Fibroblast of peridontal ligament (primary cell): Measurements from ENCODE around the gene CBLIF.
"Not testable (repeated sequence)": the region's sequence is repeated elsewhere in the genome, so short reads cannot be mapped to it uniquely, and the experiment has no call there.

ENCODE experiments used
- DNase-seq: peaks from one replicate; pipeline ENCODE4 v3.0.0-alpha.2; 2010; ENCODE audit errors: extremely low read depth

CBLIF gene

GRCh38 chr11:59847626-59848025, 2.3 kb upstream of the CBLIF start:
- no peak for DNase-seq

- no peak for DNase-seq
These were observed 1.3 kb upstream of the CBLIF start for GRCh38 chr11:59846556-59846955.

- no peak for DNase-seq
These were observed 3.0 kb downstream of the CBLIF start for GRCh38 chr11:59842316-59842715.

GRCh38 chr11:59841514-59841913, 3.8 kb downstream of the CBLIF start:
- no peak for DNase-seq

GRCh38 chr11:59839615-59840014, 5.7 kb downstream of the CBLIF start:
- no peak for DNase-seq

GRCh38 chr11:59833602-59834001, 11.7 kb downstream of the CBLIF start:
- DNase-seq, result no peak

GRCh38 chr11:59829358-59829757, 15.9 kb downstream of the CBLIF start:
- DNase-seq, result no peak

GRCh38 chr11:59822989-59823566, 22.2 kb downstream of the CBLIF start:
- DNase-seq, result peak; percentile 62

- no peak for DNase-seq
These were observed 26.7 kb downstream of the CBLIF start for GRCh38 chr11:59818572-59818971.

- DNase-seq, result not testable (repeated sequence)
These were observed 28.9 kb downstream of the CBLIF start for GRCh38 chr11:59816434-59816833.

- no peak for DNase-seq
These were observed 29.5 kb downstream of the CBLIF start for GRCh38 chr11:59815754-59816153.

- peak; percentile 17 for DNase-seq
These were observed 31.3 kb downstream of the CBLIF start for GRCh38 chr11:59814021-59814420.

GRCh38 chr11:59813364-59813763, 31.9 kb downstream of the CBLIF start:
- no peak for DNase-seq

GRCh38 chr11:59812220-59812619, 33.1 kb downstream of the CBLIF start:
- DNase-seq, result no peak

- DNase-seq, result no peak
These were observed 34.4 kb downstream of the CBLIF start for GRCh38 chr11:59810911-59811259.

- DNase-seq, result peak; percentile 89
These were observed 34.9 kb downstream of the CBLIF start, which contains the start of gene MRPL16 for GRCh38 chr11:59810189-59810910. Gene MRPL16, minus strand, starts transcription at chr11:59810778. Its CDS starts 120 bp downstream, at chr11:59810658.

- no peak for DNase-seq
These were observed 38.2 kb downstream of the CBLIF start for GRCh38 chr11:59807047-59807610.

GRCh38 chr11:59804061-59804460, 41.2 kb downstream of the CBLIF start:
- no peak for DNase-seq

- peak; percentile 79 for DNase-seq
These were observed 42.6 kb downstream of the CBLIF start for GRCh38 chr11:59802639-59803176.

GRCh38 chr11:59801981-59802638, 43.2 kb downstream of the CBLIF start:
- no peak for DNase-seq

- no peak for DNase-seq
These were observed 44.1 kb downstream of the CBLIF start for GRCh38 chr11:59801160-59801706.

- DNase-seq, result no peak
These were observed 44.8 kb downstream of the CBLIF start for GRCh38 chr11:59800390-59801025.
